ES-I3 (cell line): ENCODE data around the gene NR2C1.
A peak's percentile ranks its signal among the peaks of the same experiment; 100 is the strongest.
"Not testable (repeated sequence)": the region's sequence is repeated elsewhere in the genome, so short reads cannot be mapped to it uniquely, and the experiment has no call there.

Experiments
- H3K36me3 ChIP-seq: 2 replicates; pipeline ENCODE4 v1.6.1; 2013; ENCODE audit warnings: mild to moderate bottlenecking, low read length, control low read depth, moderate library complexity; ENCODE audit not compliant: insufficient read depth
- H3K4me1 ChIP-seq: 2 replicates; pipeline ENCODE4 v1.6.1; 2013; ENCODE audit warnings: mild to moderate bottlenecking, control low read depth, low read length; ENCODE audit not compliant: insufficient read depth
- H3K9ac ChIP-seq: 2 replicates; pipeline ENCODE4 v1.6.1; 2013; ENCODE audit warnings: low read depth, mild to moderate bottlenecking, low read length, moderate library complexity
- H3K9me3 ChIP-seq: 2 replicates; pipeline ENCODE4 v1.6.1; 2013; ENCODE audit warnings: mild to moderate bottlenecking, low read length, moderate library complexity; ENCODE audit not compliant: control insufficient read depth, insufficient read depth

The NR2C1 gene

GRCh38 chr12:95003921-95004272 lies 69.5 kb downstream of the NR2C1 start:
- H3K9me3 ChIP-seq, result peaks cover 3% of the 10 kb centered on the region; the same call in 1 of the 2 replicates
- H3K4me1 ChIP-seq, result no peaks in the 10 kb centered on the region
- no peaks in the 10 kb centered on the region for H3K36me3 ChIP-seq
- peak overlapping the region; percentile 77; the same call in 1 of the 2 replicates for H3K9ac ChIP-seq

- Histone ChIP-seq H3K9me3 (peaks cover 3% of the 10 kb centered on the region; the same call in 1 of the 2 replicates), H3K4me1 (no peaks in the 10 kb centered on the region), H3K36me3 (no peaks in the 10 kb centered on the region), H3K9ac (peak within 1 kb of the TSS; percentile 77)
Observed at GRCh38 chr12:95003213-95003920, 70.1 kb downstream of the NR2C1 start, which contains the start of gene NDUFA12. Gene NDUFA12, minus strand, starts transcription at chr12:95003697. Its CDS starts 17 bp downstream, at chr12:95003680.

GRCh38 chr12:95002754-95003153 lies 70.7 kb downstream of the NR2C1 start:
- Histone ChIP-seq H3K36me3 (no peaks in the 10 kb centered on the region), H3K4me1 (no peaks in the 10 kb centered on the region), H3K9ac (peak overlapping the region; percentile 77), H3K9me3 (peaks cover 1% of the 10 kb centered on the region; the same call in 1 of the 2 replicates)

- H3K36me3 ChIP-seq, result peaks cover 4% of the 10 kb centered on the region; the same call in 1 of the 2 replicates
- no peak overlapping the region for H3K9ac ChIP-seq
- H3K9me3 ChIP-seq, result no peaks in the 10 kb centered on the region
- no peaks in the 10 kb centered on the region for H3K4me1 ChIP-seq
Observed at GRCh38 chr12:94998326-94998725, 75.1 kb downstream of the NR2C1 start.

GRCh38 chr12:94997726-94998125 lies 75.7 kb downstream of the NR2C1 start:
- Histone ChIP-seq H3K9ac (no peak overlapping the region), H3K36me3 (peaks cover 4% of the 10 kb centered on the region; the same call in 1 of the 2 replicates), H3K4me1 (no peaks in the 10 kb centered on the region)

GRCh38 chr12:94997061-94997460 lies 76.4 kb downstream of the NR2C1 start:
- peaks cover 4% of the 10 kb centered on the region; the same call in 1 of the 2 replicates for H3K36me3 ChIP-seq

More at GRCh38 chr12:94997726-94998125, 75.7 kb downstream of the NR2C1 start:
- no peaks in the 10 kb centered on the region for H3K9me3 ChIP-seq

GRCh38 chr12:94994312-94994711 lies 79.1 kb downstream of the NR2C1 start:
- H3K9me3 ChIP-seq, result no peaks in the 10 kb centered on the region
- no peaks in the 10 kb centered on the region for H3K4me1 ChIP-seq
- peaks cover 4% of the 10 kb centered on the region; the same call in 1 of the 2 replicates for H3K36me3 ChIP-seq
- no peak overlapping the region for H3K9ac ChIP-seq

More at GRCh38 chr12:94997061-94997460, 76.4 kb downstream of the NR2C1 start:
- no peak overlapping the region for H3K9ac ChIP-seq
- H3K9me3 ChIP-seq, result no peaks in the 10 kb centered on the region
- no peaks in the 10 kb centered on the region for H3K4me1 ChIP-seq

- H3K36me3 ChIP-seq, H3K9me3 ChIP-seq, H3K9ac ChIP-seq: not testable (repeated sequence)
Observed at GRCh38 chr12:94993855-94994254, 79.6 kb downstream of the NR2C1 start.

GRCh38 chr12:94990222-94990621 lies 83.2 kb downstream of the NR2C1 start:
- Histone ChIP-seq H3K9me3 (no peaks in the 10 kb centered on the region), H3K9ac (no peak overlapping the region), H3K4me1 (no peaks in the 10 kb centered on the region), H3K36me3 (peaks cover 4% of the 10 kb centered on the region; the same call in 1 of the 2 replicates)

More at GRCh38 chr12:94993855-94994254, 79.6 kb downstream of the NR2C1 start:
- H3K4me1 ChIP-seq, result not testable (repeated sequence)

GRCh38 chr12:94988471-94988870 lies 84.9 kb downstream of the NR2C1 start:
- no peaks in the 10 kb centered on the region for H3K36me3 ChIP-seq
- no peak overlapping the region for H3K9ac ChIP-seq
- H3K4me1 ChIP-seq, result peaks cover 7% of the 10 kb centered on the region; the same call in 1 of the 2 replicates
- no peaks in the 10 kb centered on the region for H3K9me3 ChIP-seq

- H3K9me3 ChIP-seq, result no peaks in the 10 kb centered on the region
- no peak overlapping the region for H3K9ac ChIP-seq
- no peaks in the 10 kb centered on the region for H3K36me3 ChIP-seq
- peaks cover 7% of the 10 kb centered on the region; the same call in 1 of the 2 replicates for H3K4me1 ChIP-seq
Observed at GRCh38 chr12:94987801-94988200, 85.6 kb downstream of the NR2C1 start.

- H3K9me3 ChIP-seq, result no peaks in the 10 kb centered on the region
- H3K4me1 ChIP-seq, result peaks cover 7% of the 10 kb centered on the region; the same call in 1 of the 2 replicates
- H3K36me3 ChIP-seq, result no peaks in the 10 kb centered on the region
- no peak overlapping the region for H3K9ac ChIP-seq
Observed at GRCh38 chr12:94987076-94987669, 86.2 kb downstream of the NR2C1 start.

- H3K4me1 ChIP-seq, H3K36me3 ChIP-seq: not testable (repeated sequence)
Observed at GRCh38 chr12:94985099-94985498, 88.3 kb downstream of the NR2C1 start.

GRCh38 chr12:94983321-94983720 lies 90.1 kb downstream of the NR2C1 start:
- Histone ChIP-seq H3K9me3 (no peaks in the 10 kb centered on the region), H3K36me3 (no peaks in the 10 kb centered on the region), H3K4me1 (peaks cover 7% of the 10 kb centered on the region; the same call in 1 of the 2 replicates), H3K9ac (no peak overlapping the region)

More at GRCh38 chr12:94985099-94985498, 88.3 kb downstream of the NR2C1 start:
- H3K9ac ChIP-seq, H3K9me3 ChIP-seq: not testable (repeated sequence)

GRCh38 chr12:94982456-94982855 lies 91.0 kb downstream of the NR2C1 start:
- H3K4me1 ChIP-seq, result peaks cover 7% of the 10 kb centered on the region; the same call in 1 of the 2 replicates
- H3K36me3 ChIP-seq, result no peaks in the 10 kb centered on the region

More at GRCh38 chr12:94982456-94982855, 91.0 kb downstream of the NR2C1 start:
- H3K9ac ChIP-seq, result no peak overlapping the region
- no peaks in the 10 kb centered on the region for H3K9me3 ChIP-seq
